Esophagus muscularis mucosa (tissue), 4 donors: ENCODE results near the gene PRDX1. TPM values are rescaled to one million over a fixed set of nuclear protein-coding genes. Genes with fewer than 3 reads are reported as not detected.
"Not testable (repeated sequence)": the region's sequence is repeated elsewhere in the genome, so short reads cannot be mapped to it uniquely, and the experiment has no call there.

ENCODE experiments used
- DNase-seq: peaks from one replicate; pipeline ENCODE4 v3.0.0-alpha.2; 2017; ENCODE audit errors: extremely low spot score
- H3K27ac ChIP-seq, 4 donors: fragments of 200-600 bp; sonication (generic); replicated peaks in 1 of 4; 1 replicate in 3 of 4; 2 replicates in 1 of 4; pipeline ENCODE4 v1.5.1; 2016 to 2019; ENCODE audit warnings: mild to moderate bottlenecking in 1 of 4
- H3K27me3 ChIP-seq, 4 donors: fragments of 200-600 bp; sonication (generic); one replicate each; pipeline versions ENCODE4 v1.5.1 to v1.6.0; 2016 to 2019
- H3K36me3 ChIP-seq, 4 donors: fragments of 200-600 bp; sonication (generic); one replicate each; pipeline ENCODE4 v1.5.1; 2016 to 2019
- H3K4me1 ChIP-seq, 4 donors: fragments of 200-600 bp; sonication (generic); one replicate each; pipeline ENCODE4 v1.5.1; 2016 to 2019
- H3K4me3 ChIP-seq, 4 donors: fragments of 200-600 bp; sonication (generic); 1 replicate in 2 of 4; 2 replicates in 2 of 4; pipeline ENCODE4 v1.5.1; 2016 to 2019; ENCODE audit warnings: mild to moderate bottlenecking in 4 of 4, moderate library complexity in 1 of 4
- H3K9me3 ChIP-seq, 4 donors: fragments of 200-600 bp; sonication (generic); 1 replicate in 3 of 4; 2 replicates in 1 of 4; pipeline ENCODE4 v1.5.1; 2016 to 2019
- EP300 ChIP-seq: sonication (generic); formaldehyde crosslinking; IDR thresholded peaks from one replicate; pipeline ENCODE4 v1.6.1; 2017; ENCODE audit warnings: antibody characterized with exemption
- POLR2A ChIP-seq: fragments of 450-650 bp; IDR thresholded peaks from one replicate; pipeline ENCODE4 v1.6.1; 2017; ENCODE audit warnings: antibody characterized with exemption, moderate library complexity, mild to moderate bottlenecking, low read depth
- POLR2AphosphoS5 ChIP-seq, 2 donors: sonication (generic); formaldehyde crosslinking; IDR thresholded peaks; one replicate each; pipeline ENCODE4 v1.6.1; 2017; ENCODE audit warnings: antibody characterized with exemption in 2 of 2
- WGBS: methylation state at CpG from one replicate; pipeline ENCODE4 v1.1.5; 2018; 5-methylcytosine and 5-hydroxymethylcytosine counted together
- intact Hi-C: fragments of 100-400 bp; cut with DNase I; formaldehyde crosslinking; loops from one replicate; pipeline ENCODE4 v1.15.1; 2023
- total RNA-seq, 4 donors: library from RNA; depleted of rRNA; stranded (reverse); fragments of >200 nt; gene quantifications; one replicate each; pipeline versions ENCODE4 v1.1.0 to v1.2.1, GENCODE V29; 2016
- TF ChIP-seq, protein P1 (sequence below), 3 experiments: fragments of 200-600 bp in 2 of 3; fragments of 450-650 bp in 1 of 3; sonication (generic) in 2 of 3; IDR thresholded peaks; one replicate each; pipeline ENCODE4 v1.5.1; 2017 to 2019; ENCODE audit warnings: antibody characterized with exemption in 3 of 3, mild to moderate bottlenecking in 2 of 3, moderate library complexity in 1 of 3

PRDX1 gene
- total RNA-seq, 4 donors from 2014 or later: 244 to 349 (median 321) TPM

- H3K27me3 ChIP-seq: no peaks in the 10 kb centered on the region
- no peak for DNase-seq
- 58% methylated on average over 6 of the region's 6 CpGs for WGBS
- no peaks in the 10 kb centered on the region for H3K4me1 ChIP-seq
- H3K36me3 ChIP-seq: no peaks in the 10 kb centered on the region
- H3K27ac ChIP-seq: no peak overlapping the region
- H3K4me3 ChIP-seq: no peak overlapping the region
- TF ChIP-seq EP300 (no peak), POLR2AphosphoS5 (IDR thresholded peaks at IDR 0.05) (no peak), POLR2A (no peak)
- TF ChIP-seq, protein P1, sequence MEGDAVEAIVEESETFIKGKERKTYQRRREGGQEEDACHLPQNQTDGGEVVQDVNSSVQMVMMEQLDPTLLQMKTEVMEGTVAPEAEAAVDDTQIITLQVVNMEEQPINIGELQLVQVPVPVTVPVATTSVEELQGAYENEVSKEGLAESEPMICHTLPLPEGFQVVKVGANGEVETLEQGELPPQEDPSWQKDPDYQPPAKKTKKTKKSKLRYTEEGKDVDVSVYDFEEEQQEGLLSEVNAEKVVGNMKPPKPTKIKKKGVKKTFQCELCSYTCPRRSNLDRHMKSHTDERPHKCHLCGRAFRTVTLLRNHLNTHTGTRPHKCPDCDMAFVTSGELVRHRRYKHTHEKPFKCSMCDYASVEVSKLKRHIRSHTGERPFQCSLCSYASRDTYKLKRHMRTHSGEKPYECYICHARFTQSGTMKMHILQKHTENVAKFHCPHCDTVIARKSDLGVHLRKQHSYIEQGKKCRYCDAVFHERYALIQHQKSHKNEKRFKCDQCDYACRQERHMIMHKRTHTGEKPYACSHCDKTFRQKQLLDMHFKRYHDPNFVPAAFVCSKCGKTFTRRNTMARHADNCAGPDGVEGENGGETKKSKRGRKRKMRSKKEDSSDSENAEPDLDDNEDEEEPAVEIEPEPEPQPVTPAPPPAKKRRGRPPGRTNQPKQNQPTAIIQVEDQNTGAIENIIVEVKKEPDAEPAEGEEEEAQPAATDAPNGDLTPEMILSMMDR (IDR thresholded peaks at IDR 0.05): no peak
- intact Hi-C loops: no loop called here
- no peaks in the 10 kb centered on the region for H3K9me3 ChIP-seq
Measured at GRCh38 chr1:45535988-45536766, 14.5 kb upstream of the PRDX1 start.

- DNase-seq: no peak
- H3K9me3 ChIP-seq: no peaks in the 10 kb centered on the region
- TF ChIP-seq EP300: no peak
- intact Hi-C loops: no loop called here
- no peaks in the 10 kb centered on the region for H3K4me1 ChIP-seq
- H3K27ac ChIP-seq: no peak overlapping the region
- H3K27me3 ChIP-seq: no peaks in the 10 kb centered on the region
- H3K4me3 ChIP-seq: no peak overlapping the region
- WGBS: 80% methylated on average over 5 of the region's 5 CpGs
- no peaks in the 10 kb centered on the region for H3K36me3 ChIP-seq
Measured at GRCh38 chr1:45531873-45532272, 10.2 kb upstream of the PRDX1 start.

DNA sequence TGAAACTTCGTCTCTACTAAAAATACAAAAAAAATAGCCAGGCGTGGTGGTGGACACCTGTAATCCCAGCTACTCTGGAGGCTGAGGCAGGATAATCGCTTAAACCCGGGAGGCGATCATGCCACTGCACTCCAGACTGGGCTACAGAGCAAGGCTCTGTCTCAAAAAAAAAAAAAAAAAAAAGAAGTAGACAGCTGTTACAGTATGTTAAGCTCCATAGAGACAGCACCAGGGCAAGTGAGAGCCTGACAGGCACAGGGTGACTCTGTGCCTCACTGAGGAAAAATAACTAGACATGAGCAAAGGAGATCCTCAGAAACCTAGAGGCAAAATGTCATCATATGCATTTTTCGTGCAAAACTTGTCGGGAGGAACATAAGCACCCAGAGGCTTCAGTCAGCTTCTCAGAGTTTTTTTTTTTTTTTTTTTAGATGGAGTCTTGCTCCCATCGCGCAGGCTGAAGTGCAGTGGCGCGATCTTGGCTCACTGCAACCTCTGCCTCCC is 9.0 kb upstream of the PRDX1 start:
- H3K4me3 ChIP-seq: no peak overlapping the region
- H3K9me3 ChIP-seq: no peaks in the 10 kb centered on the region
- H3K36me3 ChIP-seq: no peaks in the 10 kb centered on the region
- no peaks in the 10 kb centered on the region for H3K27me3 ChIP-seq
- intact Hi-C loops: no loop called here
- DNase-seq: no peak
- TF ChIP-seq POLR2A (no peak), POLR2AphosphoS5 (IDR thresholded peaks at IDR 0.05) (no peak), EP300 (no peak)
- TF ChIP-seq, protein P1 (IDR thresholded peaks at IDR 0.05): no peak
- no peak overlapping the region for H3K27ac ChIP-seq
- 92% methylated on average over 11 of the region's 11 CpGs for WGBS
- no peaks in the 10 kb centered on the region for H3K4me1 ChIP-seq

DNA sequence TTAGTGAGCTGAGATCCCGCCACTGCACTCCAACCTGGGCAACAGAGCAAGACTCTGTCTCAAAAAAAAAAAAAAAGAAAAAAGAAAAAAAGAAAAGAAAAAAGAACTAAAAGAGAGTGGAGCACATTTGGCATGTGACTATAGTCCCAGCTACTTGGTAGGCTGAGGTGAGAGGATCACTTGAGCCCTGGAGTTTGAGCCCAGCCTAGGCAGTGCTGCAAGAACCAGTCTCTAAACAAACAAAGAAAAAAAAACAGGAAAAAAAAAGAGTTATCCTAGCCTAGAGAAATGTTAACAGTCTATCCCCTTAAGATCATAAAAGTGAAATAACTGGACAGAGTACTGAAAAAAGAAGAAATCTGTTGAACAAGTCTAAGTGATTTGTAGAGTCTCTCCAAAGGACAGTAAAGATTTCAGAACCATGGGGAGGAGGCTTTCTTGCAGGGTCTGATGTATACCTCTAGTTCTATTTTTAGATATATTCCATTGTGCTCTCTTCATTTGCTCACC is 4.5 kb upstream of the PRDX1 start:
- Histone ChIP-seq H3K36me3 (no peaks in the 10 kb centered on the region), H3K4me1 (peaks cover 5 to 8% (median 7%) of the 10 kb centered on the region in 4 donors), H3K27me3 (no peaks in the 10 kb centered on the region), H3K4me3 (no peak overlapping the region), H3K27ac (no peak overlapping the region), H3K9me3 (no peaks in the 10 kb centered on the region)
- TF ChIP-seq, protein P1 (IDR thresholded peaks at IDR 0.05): no peak
- TF ChIP-seq POLR2A (no peak), POLR2AphosphoS5 (IDR thresholded peaks at IDR 0.05) (no peak), EP300 (no peak)
- WGBS: 100% methylated on average over 1 of the region's 1 CpG
- no peak for DNase-seq
- intact Hi-C loops: no loop called here

DNA sequence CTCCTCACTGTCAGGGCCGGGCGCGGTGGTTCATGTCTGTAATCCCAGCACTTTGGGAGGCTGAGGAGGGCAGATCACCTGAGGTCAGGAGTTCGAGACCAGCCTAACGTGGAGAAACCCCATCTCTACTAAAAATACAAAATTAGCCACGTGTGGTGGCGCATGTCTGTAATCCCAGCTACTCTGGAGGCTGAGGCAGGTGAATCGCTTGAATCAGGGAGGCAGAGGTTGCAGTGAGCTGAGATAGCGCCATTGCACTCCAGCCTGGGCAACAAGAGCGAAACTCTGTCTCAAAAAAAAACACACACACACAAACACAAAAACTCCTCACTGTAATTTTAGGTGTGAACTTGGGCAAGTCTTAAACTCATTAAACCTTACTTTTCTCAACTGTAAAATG is 2.3 kb upstream of the PRDX1 start:
- DNase-seq, H3K4me3 ChIP-seq, H3K36me3 ChIP-seq, H3K27ac ChIP-seq, H3K27me3 ChIP-seq, H3K9me3 ChIP-seq, intact Hi-C loops: not testable (repeated sequence)
- peaks cover 13 to 22% (median 21%) of the 10 kb centered on the region in 4 donors for H3K4me1 ChIP-seq
- 86% methylated on average over 10 of the region's 10 CpGs for WGBS

- Histone ChIP-seq H3K4me1 (peaks cover 15 to 27% (median 26%) of the 10 kb centered on the region in 4 donors), H3K27ac (peak overlapping the region in 1 of 4 donors; percentile 94)
- DNase-seq, H3K27me3 ChIP-seq, intact Hi-C loops, H3K9me3 ChIP-seq, H3K4me3 ChIP-seq, H3K36me3 ChIP-seq: not testable (repeated sequence)
- WGBS: 49% methylated on average over 2 of the region's 2 CpGs
Measured at GRCh38 chr1:45523516-45523915, 1.8 kb upstream of the PRDX1 start.
